ENCODE measurements around the gene FGFR4. TPM values are rescaled to one million over a fixed set of nuclear protein-coding genes. Genes with fewer than 3 reads are reported as not detected.

FGFR4 gene
- total and polyA plus RNA-seq, 3 donors from 2014 or later: 7.8 to 10.3 (median 9.7) TPM

GRCh38 chr5:177091232-177091631 lies 4.5 kb downstream of the FGFR4 start:
- no peaks in the 10 kb centered on the region for H3K27me3 ChIP-seq
- no peak overlapping the region for H3K27ac ChIP-seq
- TF ChIP-seq CTCF (IDR thresholded peaks at IDR 0.05) (no peak), POLR2A (IDR thresholded peaks at IDR 0.05) (no peak)
- intact Hi-C loops (cut with DNase I; ENCODE audit: low total_unique reads): no loop called here
- WGBS, 2 donors: 88 to 94% methylated on average over 3 of the region's 3 CpGs
- H3K36me3 ChIP-seq (ENCODE audit: low read depth, missing control alignments): no peaks in the 10 kb centered on the region
- no peak for DNase-seq
- no peaks in the 10 kb centered on the region for H3K9me3 ChIP-seq
- peaks cover 30% of the 10 kb centered on the region for H3K4me1 ChIP-seq
- H3K4me3 ChIP-seq: no peak overlapping the region

- intact Hi-C loops (cut with DNase I; ENCODE audit: low total_unique reads): no loop called here
- TF ChIP-seq CTCF (IDR thresholded peaks at IDR 0.05) (no peak), POLR2A (IDR thresholded peaks at IDR 0.05) (no peak)
- WGBS, 2 donors: 84 to 94% methylated on average over 10 to 32 of the region's 32 CpGs
- no peak overlapping the region for H3K27ac ChIP-seq
- H3K27me3 ChIP-seq: no peaks in the 10 kb centered on the region
- peaks cover 24% of the 10 kb centered on the region for H3K4me1 ChIP-seq
- H3K36me3 ChIP-seq (ENCODE audit: low read depth, missing control alignments): no peaks in the 10 kb centered on the region
- DNase-seq: no peak
- no peak overlapping the region for H3K4me3 ChIP-seq
- no peaks in the 10 kb centered on the region for H3K9me3 ChIP-seq
These were observed 5.7 kb downstream of the FGFR4 start for GRCh38 chr5:177092178-177093081.

- DNase-seq: no peak
- intact Hi-C loops (cut with DNase I; ENCODE audit: low total_unique reads): no loop called here
- H3K9me3 ChIP-seq: no peaks in the 10 kb centered on the region
- H3K27ac ChIP-seq: no peak overlapping the region
- no peak for TF ChIP-seq CTCF (IDR thresholded peaks at IDR 0.05)
- no peak for TF ChIP-seq POLR2A (IDR thresholded peaks at IDR 0.05)
- peaks cover 22% of the 10 kb centered on the region for H3K4me1 ChIP-seq
- H3K4me3 ChIP-seq: no peak overlapping the region
- no peaks in the 10 kb centered on the region for H3K36me3 ChIP-seq (ENCODE audit: low read depth, missing control alignments)
- WGBS, 2 donors: 88% methylated on average over 19 to 31 of the region's 40 CpGs
- no peaks in the 10 kb centered on the region for H3K27me3 ChIP-seq
These were observed 6.5 kb downstream of the FGFR4 start for GRCh38 chr5:177093082-177093712.

- Histone ChIP-seq H3K4me3 (no peak overlapping the region), H3K27ac (no peak overlapping the region), H3K27me3 (no peaks in the 10 kb centered on the region), H3K36me3 (ENCODE audit: low read depth, missing control alignments) (no peaks in the 10 kb centered on the region), H3K4me1 (peaks cover 20% of the 10 kb centered on the region), H3K9me3 (no peaks in the 10 kb centered on the region)
- TF ChIP-seq CTCF (IDR thresholded peaks at IDR 0.05) (no peak), POLR2A (IDR thresholded peaks at IDR 0.05) (no peak)
- 94 to 95% methylated on average over 6 of the region's 6 CpGs for WGBS, 2 donors
- intact Hi-C loops (cut with DNase I; ENCODE audit: low total_unique reads): no loop called here
- no peak for DNase-seq
These were observed 7.1 kb downstream of the FGFR4 start for GRCh38 chr5:177093803-177094202.

Data from testis (tissue), 3 donors.